ENCODE results near the gene ADGRG1. TPM values are rescaled to one million over a fixed set of nuclear protein-coding genes. Genes with fewer than 3 reads are reported as not detected.

ADGRG1 gene
- total RNA-seq, 2 donors from 2014 or later, result 0.64 TPM

DNA sequence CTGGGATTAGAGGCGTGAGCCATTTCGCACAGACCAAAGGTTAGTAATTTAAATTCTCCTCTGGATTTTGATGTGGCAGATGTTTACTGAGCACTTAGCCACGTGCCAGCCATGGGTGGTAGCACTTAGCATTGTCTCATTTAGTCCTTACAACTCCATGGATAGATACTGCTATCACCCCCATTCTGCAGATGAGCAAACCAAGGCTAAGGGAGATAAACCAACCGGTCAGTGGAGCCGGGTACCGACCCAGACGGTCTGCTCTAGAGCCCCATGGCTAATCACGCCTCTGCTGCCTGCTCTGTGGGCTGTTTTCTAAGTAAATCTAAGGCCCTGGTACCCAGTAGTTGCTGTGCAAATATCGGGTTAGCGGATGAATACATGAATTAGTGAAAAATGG, 12.6 kb upstream of the ADGRG1 start:
- DNase-seq, result peak; percentile 31
- peaks cover 3% of the 10 kb centered on the region for H3K4me1 Mint-ChIP-seq
- no peaks in the 10 kb centered on the region for H3K36me3 Mint-ChIP-seq (ENCODE audit: low read depth)
- H3K36me3 ChIP-seq (ENCODE audit: control insufficient read depth, insufficient read depth, low read length), result no peaks in the 10 kb centered on the region
- no peaks in the 10 kb centered on the region for H3K9me3 Mint-ChIP-seq
- TF ChIP-seq, protein P1, sequence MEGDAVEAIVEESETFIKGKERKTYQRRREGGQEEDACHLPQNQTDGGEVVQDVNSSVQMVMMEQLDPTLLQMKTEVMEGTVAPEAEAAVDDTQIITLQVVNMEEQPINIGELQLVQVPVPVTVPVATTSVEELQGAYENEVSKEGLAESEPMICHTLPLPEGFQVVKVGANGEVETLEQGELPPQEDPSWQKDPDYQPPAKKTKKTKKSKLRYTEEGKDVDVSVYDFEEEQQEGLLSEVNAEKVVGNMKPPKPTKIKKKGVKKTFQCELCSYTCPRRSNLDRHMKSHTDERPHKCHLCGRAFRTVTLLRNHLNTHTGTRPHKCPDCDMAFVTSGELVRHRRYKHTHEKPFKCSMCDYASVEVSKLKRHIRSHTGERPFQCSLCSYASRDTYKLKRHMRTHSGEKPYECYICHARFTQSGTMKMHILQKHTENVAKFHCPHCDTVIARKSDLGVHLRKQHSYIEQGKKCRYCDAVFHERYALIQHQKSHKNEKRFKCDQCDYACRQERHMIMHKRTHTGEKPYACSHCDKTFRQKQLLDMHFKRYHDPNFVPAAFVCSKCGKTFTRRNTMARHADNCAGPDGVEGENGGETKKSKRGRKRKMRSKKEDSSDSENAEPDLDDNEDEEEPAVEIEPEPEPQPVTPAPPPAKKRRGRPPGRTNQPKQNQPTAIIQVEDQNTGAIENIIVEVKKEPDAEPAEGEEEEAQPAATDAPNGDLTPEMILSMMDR (conservative IDR thresholded peaks at IDR 0.05), result no peak
- no peaks in the 10 kb centered on the region for H3K27me3 ChIP-seq (ENCODE audit: control insufficient read depth, insufficient read depth, low read length, poor library complexity, severe bottlenecking)
- H3K4me3 Mint-ChIP-seq, result no peak overlapping the region
- 90 to 91% methylated on average over 10 of the region's 10 CpGs for WGBS, 2 experiments (ENCODE audit: insufficient coverage in 1 of 2, insufficient read length in 1 of 2)
- H3K27me3 Mint-ChIP-seq (ENCODE audit: insufficient read depth), result no peaks in the 10 kb centered on the region
- no peaks in the 10 kb centered on the region for H3K4me1 ChIP-seq (ENCODE audit: control insufficient read depth, insufficient read depth, low read length)
- H3K4me3 ChIP-seq (ENCODE audit: low read length), result no peak overlapping the region
- H3K9me3 ChIP-seq (ENCODE audit: control insufficient read depth, low read length), result no peaks in the 10 kb centered on the region
- H3K9ac ChIP-seq (ENCODE audit: extremely low read depth, low read length, poor library complexity, severe bottlenecking), result no peak overlapping the region
- H3K27ac ChIP-seq (ENCODE audit: low read depth, low read length), result no peak overlapping the region
- H3K27ac Mint-ChIP-seq, result no peak overlapping the region

DNA sequence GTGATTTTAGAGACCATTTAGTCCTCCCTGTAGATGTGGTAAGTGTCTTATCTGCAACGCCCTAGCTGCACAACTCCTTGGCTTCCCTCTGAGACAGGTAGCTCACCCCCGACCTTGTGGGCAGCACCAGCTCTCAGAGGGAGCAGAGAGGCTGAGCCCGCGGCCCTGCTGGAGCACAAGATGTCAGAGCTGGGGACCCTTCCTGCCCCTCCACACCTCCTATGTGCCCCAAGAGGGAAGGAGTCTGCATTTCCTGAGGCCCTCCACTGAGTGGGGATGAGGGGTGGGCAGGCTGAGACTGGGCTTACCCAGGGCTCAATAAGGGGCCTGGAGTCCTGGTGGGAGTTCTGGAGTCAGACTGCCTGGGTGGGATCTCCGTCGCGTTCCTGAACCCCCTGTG, 12.2 kb upstream of the ADGRG1 start:
- H3K4me3 Mint-ChIP-seq, result no peak overlapping the region
- Histone ChIP-seq H3K9me3 (ENCODE audit: control insufficient read depth, low read length) (no peaks in the 10 kb centered on the region), H3K36me3 (ENCODE audit: control insufficient read depth, insufficient read depth, low read length) (no peaks in the 10 kb centered on the region), H3K9ac (ENCODE audit: extremely low read depth, low read length, poor library complexity, severe bottlenecking) (no peak overlapping the region), H3K27ac (ENCODE audit: low read depth, low read length) (no peak overlapping the region), H3K27me3 (ENCODE audit: control insufficient read depth, insufficient read depth, low read length, poor library complexity, severe bottlenecking) (no peaks in the 10 kb centered on the region), H3K4me3 (ENCODE audit: low read length) (no peak overlapping the region), H3K4me1 (ENCODE audit: control insufficient read depth, insufficient read depth, low read length) (no peaks in the 10 kb centered on the region)
- TF ChIP-seq, protein P1 (conservative IDR thresholded peaks at IDR 0.05), result no peak
- peaks cover 3% of the 10 kb centered on the region for H3K4me1 Mint-ChIP-seq
- WGBS, 2 experiments (ENCODE audit: insufficient coverage in 1 of 2, insufficient read length in 1 of 2), result 93 to 98% methylated on average over 5 to 7 of the region's 7 CpGs
- no peaks in the 10 kb centered on the region for H3K27me3 Mint-ChIP-seq (ENCODE audit: insufficient read depth)
- no peaks in the 10 kb centered on the region for H3K36me3 Mint-ChIP-seq (ENCODE audit: low read depth)
- no peaks in the 10 kb centered on the region for H3K9me3 Mint-ChIP-seq
- H3K27ac Mint-ChIP-seq, result no peak overlapping the region
- peak; percentile 17 for DNase-seq

DNA sequence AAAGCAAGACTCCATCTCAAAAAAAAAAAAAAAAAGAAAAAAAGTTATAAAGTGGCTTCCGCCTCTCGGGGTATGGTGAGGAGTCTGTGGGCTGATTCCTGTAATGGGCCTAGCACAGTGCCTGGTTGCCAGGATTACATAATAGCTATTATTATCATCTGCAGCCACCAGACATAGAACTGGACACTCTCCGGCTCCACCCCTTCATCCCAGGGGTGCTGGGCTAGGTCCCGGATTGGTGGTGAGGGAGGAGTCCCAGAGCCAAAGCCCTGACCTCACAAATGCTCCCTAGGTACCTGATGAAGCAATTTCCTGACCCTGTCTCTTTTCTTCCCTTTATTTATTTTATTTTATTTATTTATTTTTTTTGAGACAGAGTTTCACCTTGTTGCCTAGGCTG, 11.6 kb upstream of the ADGRG1 start:
- H3K27ac ChIP-seq (ENCODE audit: low read depth, low read length), result no peak overlapping the region
- H3K9me3 ChIP-seq (ENCODE audit: control insufficient read depth, low read length), result no peaks in the 10 kb centered on the region
- H3K36me3 Mint-ChIP-seq (ENCODE audit: low read depth), result no peaks in the 10 kb centered on the region
- no peaks in the 10 kb centered on the region for H3K4me1 ChIP-seq (ENCODE audit: control insufficient read depth, insufficient read depth, low read length)
- peak; percentile 20 for DNase-seq
- no peak overlapping the region for H3K4me3 ChIP-seq (ENCODE audit: low read length)
- H3K27me3 ChIP-seq (ENCODE audit: control insufficient read depth, insufficient read depth, low read length, poor library complexity, severe bottlenecking), result no peaks in the 10 kb centered on the region
- H3K27me3 Mint-ChIP-seq (ENCODE audit: insufficient read depth), result no peaks in the 10 kb centered on the region
- peaks cover 3% of the 10 kb centered on the region for H3K4me1 Mint-ChIP-seq
- no peak overlapping the region for H3K4me3 Mint-ChIP-seq
- 89 to 100% methylated on average over 2 to 4 of the region's 4 CpGs for WGBS, 2 experiments (ENCODE audit: insufficient coverage in 1 of 2, insufficient read length in 1 of 2)
- no peaks in the 10 kb centered on the region for H3K9me3 Mint-ChIP-seq
- H3K36me3 ChIP-seq (ENCODE audit: control insufficient read depth, insufficient read depth, low read length), result no peaks in the 10 kb centered on the region
- H3K9ac ChIP-seq (ENCODE audit: extremely low read depth, low read length, poor library complexity, severe bottlenecking), result no peak overlapping the region
- TF ChIP-seq, protein P1 (conservative IDR thresholded peaks at IDR 0.05), result no peak
- H3K27ac Mint-ChIP-seq, result no peak overlapping the region

Measured in endodermal cell (in vitro differentiated cells).